Uterus (tissue), 2 donors: ENCODE results near the gene SNTG2.

Source experiments
- CTCF ChIP-seq, 4 experiments: fragments of 200-600 bp in 2 of 4; fragments of 450-650 bp in 2 of 4; sonication (generic) in 2 of 4; IDR thresholded peaks; one replicate each; pipeline ENCODE4 v1.5.1; 2016 to 2019; ENCODE audit warnings: antibody characterized with exemption in 4 of 4, mild to moderate bottlenecking in 2 of 4, moderate library complexity in 1 of 4
- POLR2A ChIP-seq, 2 donors: fragments of 450-650 bp; IDR thresholded peaks; one replicate each; pipeline ENCODE4 v1.6.1; 2016; ENCODE audit warnings: antibody characterized with exemption in 2 of 2, mild to moderate bottlenecking in 1 of 2, moderate library complexity in 1 of 2

DNA sequence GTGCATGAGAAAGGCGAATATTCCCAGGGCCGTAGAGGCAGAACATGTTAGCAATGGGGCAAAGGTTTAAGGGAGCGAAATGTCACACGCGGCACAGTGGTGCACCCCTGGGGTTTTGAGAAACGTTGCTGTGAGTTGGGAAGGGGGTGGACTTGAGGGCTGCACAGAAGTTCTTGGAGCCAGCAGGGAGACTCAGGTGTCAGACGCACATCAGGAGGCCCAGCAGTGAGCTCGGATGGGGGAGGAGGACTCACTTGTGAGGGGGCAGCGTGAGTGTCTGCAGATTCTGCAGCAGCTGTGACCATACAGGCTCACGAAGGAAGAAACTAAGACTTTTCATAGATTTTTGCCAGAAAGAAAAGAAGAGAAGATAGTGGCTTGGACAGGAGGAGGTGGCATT is 218.2 kb downstream of the SNTG2 start:
- TF ChIP-seq CTCF (IDR thresholded peaks at IDR 0.05) = no peak
- TF ChIP-seq POLR2A (IDR thresholded peaks at IDR 0.05) = no peak
